GM12891 (cell line): Measurements from ENCODE around the gene JCAD.

ENCODE experiments used
- POLR2A ChIP-seq: IDR thresholded peaks from 2 replicates; pipeline ENCODE4 v1.6.1; 2011; ENCODE audit warnings: low read depth, low read length, control low read depth
- POLR2AphosphoS5 ChIP-seq: IDR thresholded peaks from 2 replicates; pipeline ENCODE4 v1.6.1; 2011; ENCODE audit warnings: low read depth, low read length, control low read depth
- POU2F2 ChIP-seq: IDR thresholded peaks from 2 replicates; pipeline ENCODE4 v1.6.1; 2011; ENCODE audit warnings: low read depth, mild to moderate bottlenecking, control low read depth, low read length, moderate library complexity
- SPI1 ChIP-seq: IDR thresholded peaks from 2 replicates; pipeline ENCODE4 v1.6.1; 2011; ENCODE audit warnings: low read depth, low read length, control low read depth

- TF ChIP-seq POLR2A (no peak), SPI1 (no peak), POLR2AphosphoS5 (no peak), POU2F2 (no peak)
These were observed 71.9 kb downstream of the JCAD start for GRCh38 chr10:29987471-29987870.
